SK-N-SH (cell line): Measurements from ENCODE around the gene PBRM1.

ENCODE experiments used
- ELF1 ChIP-seq: IDR thresholded peaks from 2 replicates; pipeline ENCODE4 v1.4.0; 2012
- FOXJ3 ChIP-seq: sonication (generic); formaldehyde crosslinking; IDR thresholded peaks from 2 replicates; pipeline ENCODE4 v1.5.1; 2020; ENCODE audit warnings: mild to moderate bottlenecking, missing genetic modification reagents
- POLR2AphosphoS5 ChIP-seq: IDR thresholded peaks from 2 replicates; pipeline ENCODE4 v1.6.1; 2012; ENCODE audit warnings: low read depth, low read length
- RXRA ChIP-seq: IDR thresholded peaks from 2 replicates; pipeline ENCODE4 v1.4.0; 2012; ENCODE audit warnings: low read depth, mild to moderate bottlenecking, borderline replicate concordance
- TAF1 ChIP-seq: IDR thresholded peaks from 2 replicates; pipeline ENCODE4 v1.6.1; 2012; ENCODE audit warnings: low read depth, mild to moderate bottlenecking, low read length, moderate library complexity, borderline replicate concordance
- TF ChIP-seq, protein P1 (sequence below): fragments of 200-600 bp; sonication (generic); IDR thresholded peaks from 2 replicates; pipeline ENCODE4 v1.6.1; 2017; ENCODE audit warnings: antibody characterized with exemption, mild to moderate bottlenecking, moderate library complexity

- TF ChIP-seq FOXJ3 (CRISPR knock-in tag): no peak
- no peak for TF ChIP-seq RXRA
- TF ChIP-seq, protein P1, sequence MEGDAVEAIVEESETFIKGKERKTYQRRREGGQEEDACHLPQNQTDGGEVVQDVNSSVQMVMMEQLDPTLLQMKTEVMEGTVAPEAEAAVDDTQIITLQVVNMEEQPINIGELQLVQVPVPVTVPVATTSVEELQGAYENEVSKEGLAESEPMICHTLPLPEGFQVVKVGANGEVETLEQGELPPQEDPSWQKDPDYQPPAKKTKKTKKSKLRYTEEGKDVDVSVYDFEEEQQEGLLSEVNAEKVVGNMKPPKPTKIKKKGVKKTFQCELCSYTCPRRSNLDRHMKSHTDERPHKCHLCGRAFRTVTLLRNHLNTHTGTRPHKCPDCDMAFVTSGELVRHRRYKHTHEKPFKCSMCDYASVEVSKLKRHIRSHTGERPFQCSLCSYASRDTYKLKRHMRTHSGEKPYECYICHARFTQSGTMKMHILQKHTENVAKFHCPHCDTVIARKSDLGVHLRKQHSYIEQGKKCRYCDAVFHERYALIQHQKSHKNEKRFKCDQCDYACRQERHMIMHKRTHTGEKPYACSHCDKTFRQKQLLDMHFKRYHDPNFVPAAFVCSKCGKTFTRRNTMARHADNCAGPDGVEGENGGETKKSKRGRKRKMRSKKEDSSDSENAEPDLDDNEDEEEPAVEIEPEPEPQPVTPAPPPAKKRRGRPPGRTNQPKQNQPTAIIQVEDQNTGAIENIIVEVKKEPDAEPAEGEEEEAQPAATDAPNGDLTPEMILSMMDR: no peak
- TF ChIP-seq POLR2AphosphoS5: no peak
- TF ChIP-seq TAF1: no peak
- no peak for TF ChIP-seq ELF1
Measured at GRCh38 chr3:52570076-52570475, 115.6 kb downstream of the PBRM1 start.
